ENCODE measurements around the gene BZW2. TPM values are rescaled to one million over a fixed set of nuclear protein-coding genes. Genes with fewer than 3 reads are reported as not detected.
"Not testable (repeated sequence)": the region's sequence is repeated elsewhere in the genome, so short reads cannot be mapped to it uniquely, and the experiment has no call there.

The BZW2 gene
- total RNA-seq, 2 experiments from 2014 or later: 158 to 162 TPM

DNA sequence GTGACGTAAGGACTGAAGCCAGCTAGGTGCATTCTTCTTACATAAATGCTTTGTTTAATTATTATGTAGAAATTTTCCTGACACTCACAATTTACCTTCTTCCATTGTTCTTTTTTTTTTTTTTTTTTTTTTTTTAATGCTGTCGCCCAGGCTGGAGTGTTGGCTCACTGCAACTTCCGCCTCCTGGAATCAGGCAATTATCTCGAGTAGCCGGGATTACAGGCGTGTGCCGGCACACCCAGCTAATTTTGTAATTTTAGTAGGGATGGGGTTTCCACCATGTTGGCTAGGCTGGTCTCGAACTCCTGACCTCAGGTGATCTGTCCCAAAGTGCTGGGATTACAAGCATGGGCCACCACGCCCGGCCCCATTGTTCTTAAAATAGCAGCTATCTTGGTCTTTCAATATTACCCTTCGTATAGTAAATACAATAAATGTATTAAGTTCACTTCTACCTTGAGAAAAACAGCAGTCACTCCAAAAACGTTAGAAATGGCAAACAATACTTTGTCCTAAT is 32.1 kb downstream of the BZW2 start:
- no peak overlapping the region for H3K27ac Mint-ChIP-seq
- H3K4me1 Mint-ChIP-seq: peaks cover 4% of the 10 kb centered on the region
- H3K9me3 Mint-ChIP-seq: no peaks in the 10 kb centered on the region
- peaks cover 50% of the 10 kb centered on the region for H3K36me3 Mint-ChIP-seq
- no peaks in the 10 kb centered on the region for H3K27me3 Mint-ChIP-seq
- no peak for DNase-seq
- H3K4me3 Mint-ChIP-seq: no peak overlapping the region

GRCh38 chr7:16678645-16679566 is 32.9 kb downstream of the BZW2 start:
- H3K4me3 Mint-ChIP-seq, H3K9me3 Mint-ChIP-seq, H3K27me3 Mint-ChIP-seq, DNase-seq, H3K27ac Mint-ChIP-seq, H3K4me1 Mint-ChIP-seq: not testable (repeated sequence)
- peaks cover 50% of the 10 kb centered on the region for H3K36me3 Mint-ChIP-seq

- H3K27me3 Mint-ChIP-seq: no peaks in the 10 kb centered on the region
- H3K36me3 Mint-ChIP-seq: peaks cover 51% of the 10 kb centered on the region
- H3K4me1 Mint-ChIP-seq: peaks cover 23% of the 10 kb centered on the region
- no peaks in the 10 kb centered on the region for H3K9me3 Mint-ChIP-seq
- no peak overlapping the region for H3K4me3 Mint-ChIP-seq
- H3K27ac Mint-ChIP-seq: peak overlapping the region; percentile 79
- DNase-seq: peak; percentile 2
These were observed 39.0 kb downstream of the BZW2 start for GRCh38 chr7:16684935-16685334.

GRCh38 chr7:16685535-16685934 is 39.6 kb downstream of the BZW2 start:
- DNase-seq: no peak
- Mint-ChIP-seq H3K27ac (peak overlapping the region; percentile 79), H3K36me3 (peaks cover 45% of the 10 kb centered on the region), H3K9me3 (no peaks in the 10 kb centered on the region), H3K4me1 (peaks cover 23% of the 10 kb centered on the region), H3K4me3 (no peak overlapping the region), H3K27me3 (no peaks in the 10 kb centered on the region)

GRCh38 chr7:16688249-16688648 is 42.3 kb downstream of the BZW2 start:
- Mint-ChIP-seq H3K27me3 (no peaks in the 10 kb centered on the region), H3K4me3 (no peak overlapping the region), H3K9me3 (no peaks in the 10 kb centered on the region), H3K27ac (no peak overlapping the region), H3K36me3 (peaks cover 44% of the 10 kb centered on the region), H3K4me1 (peaks cover 21% of the 10 kb centered on the region)
- DNase-seq: no peak

DNA sequence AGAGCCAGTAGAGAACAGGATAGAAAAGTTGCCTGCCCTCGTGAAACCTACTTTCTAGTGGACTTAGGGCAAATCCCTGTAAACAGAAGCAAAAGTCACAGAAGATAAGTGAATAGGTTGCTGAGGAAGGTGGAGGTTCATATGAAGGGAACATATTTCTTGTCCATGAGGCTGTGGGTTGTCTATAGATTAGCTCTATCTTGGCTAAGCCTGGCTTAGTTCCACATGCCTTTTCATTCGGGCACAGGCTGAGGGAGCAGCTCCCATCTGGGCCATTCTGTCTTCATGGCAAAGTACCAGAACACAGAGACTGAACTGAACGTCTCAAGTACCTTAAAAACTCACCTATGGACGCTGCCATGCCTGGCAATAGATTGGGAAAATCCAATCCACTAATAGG is 45.3 kb downstream of the BZW2 start:
- DNase-seq: no peak
- Mint-ChIP-seq H3K27me3 (no peaks in the 10 kb centered on the region), H3K4me1 (peaks cover 8% of the 10 kb centered on the region), H3K4me3 (no peak overlapping the region), H3K9me3 (no peaks in the 10 kb centered on the region), H3K27ac (no peak overlapping the region), H3K36me3 (peaks cover 36% of the 10 kb centered on the region)

DNA sequence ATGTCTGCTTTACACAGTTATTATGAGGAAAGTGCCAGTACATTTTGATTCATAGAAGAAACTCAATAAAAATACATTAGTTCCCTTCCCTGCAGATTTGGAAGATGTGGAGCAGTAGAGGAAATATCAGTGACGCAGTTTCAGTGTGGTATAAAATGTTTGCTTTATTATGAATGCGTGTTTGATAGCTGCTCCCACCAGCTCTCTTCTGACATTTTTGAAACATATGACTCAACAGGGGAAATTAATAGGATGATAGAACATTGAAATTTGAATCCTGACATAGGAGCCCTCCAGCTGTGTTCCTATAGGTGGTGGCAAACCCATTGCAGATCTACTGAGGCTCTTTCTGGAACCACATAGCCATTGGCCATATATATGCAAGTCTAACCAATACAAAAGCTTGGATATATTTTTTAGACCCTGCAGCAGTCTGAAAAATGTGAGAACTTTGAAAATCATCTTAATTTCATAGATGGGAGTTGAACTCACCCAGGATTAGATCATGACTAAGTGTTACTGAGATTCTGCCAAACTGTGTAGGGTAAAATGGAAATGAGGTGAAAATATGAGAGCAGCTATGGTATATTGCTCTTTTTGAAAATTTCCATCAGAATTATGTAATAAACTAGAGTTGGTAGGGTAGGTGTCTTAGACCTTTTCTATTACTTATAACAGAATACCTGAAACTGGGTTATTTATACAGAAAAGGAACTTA is 47.8 kb downstream of the BZW2 start:
- peaks cover 8% of the 10 kb centered on the region for H3K4me1 Mint-ChIP-seq
- no peak overlapping the region for H3K27ac Mint-ChIP-seq
- H3K27me3 Mint-ChIP-seq: no peaks in the 10 kb centered on the region
- DNase-seq: no peak
- H3K36me3 Mint-ChIP-seq: peaks cover 48% of the 10 kb centered on the region
- H3K9me3 Mint-ChIP-seq: no peaks in the 10 kb centered on the region
- no peak overlapping the region for H3K4me3 Mint-ChIP-seq

GRCh38 chr7:16694806-16695205 is 48.8 kb downstream of the BZW2 start:
- Mint-ChIP-seq H3K9me3 (no peaks in the 10 kb centered on the region), H3K27me3 (no peaks in the 10 kb centered on the region), H3K4me1 (peaks cover 8% of the 10 kb centered on the region), H3K36me3 (peaks cover 55% of the 10 kb centered on the region), H3K27ac (no peak overlapping the region), H3K4me3 (no peak overlapping the region)
- no peak for DNase-seq

DNA sequence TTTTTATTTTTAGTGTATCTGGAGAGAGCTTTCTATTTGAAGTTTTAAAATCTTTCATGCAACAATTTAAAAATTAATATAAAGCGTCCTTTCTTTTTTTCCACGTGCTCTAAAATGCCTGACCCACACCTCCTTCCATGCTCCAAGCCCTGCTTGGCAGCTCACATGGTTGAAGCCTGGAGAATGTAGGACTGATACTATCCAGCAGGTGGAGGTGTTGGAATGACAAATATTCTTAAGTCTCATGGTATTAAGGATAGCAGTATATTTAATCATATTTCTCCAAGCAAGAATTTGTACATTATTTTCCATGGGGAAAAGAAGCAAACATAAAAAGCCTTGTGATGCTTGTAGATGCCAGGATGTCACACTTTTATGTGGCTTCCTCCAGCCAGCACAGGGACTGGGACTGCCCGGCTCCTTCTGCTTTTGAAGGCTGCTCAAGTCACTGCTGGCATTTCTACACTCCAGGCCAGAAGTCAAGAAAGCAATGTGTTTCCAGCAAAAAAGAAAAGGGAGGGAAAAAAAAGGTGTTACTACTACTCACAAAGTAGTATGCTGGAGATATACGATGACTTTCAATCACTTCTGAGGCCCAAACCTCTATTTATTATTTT is 49.7 kb downstream of the BZW2 start:
- no peak overlapping the region for H3K4me3 Mint-ChIP-seq
- H3K9me3 Mint-ChIP-seq: no peaks in the 10 kb centered on the region
- DNase-seq: no peak
- H3K27ac Mint-ChIP-seq: no peak overlapping the region
- H3K27me3 Mint-ChIP-seq: no peaks in the 10 kb centered on the region
- H3K36me3 Mint-ChIP-seq: peaks cover 58% of the 10 kb centered on the region
- H3K4me1 Mint-ChIP-seq: peaks cover 8% of the 10 kb centered on the region

DNA sequence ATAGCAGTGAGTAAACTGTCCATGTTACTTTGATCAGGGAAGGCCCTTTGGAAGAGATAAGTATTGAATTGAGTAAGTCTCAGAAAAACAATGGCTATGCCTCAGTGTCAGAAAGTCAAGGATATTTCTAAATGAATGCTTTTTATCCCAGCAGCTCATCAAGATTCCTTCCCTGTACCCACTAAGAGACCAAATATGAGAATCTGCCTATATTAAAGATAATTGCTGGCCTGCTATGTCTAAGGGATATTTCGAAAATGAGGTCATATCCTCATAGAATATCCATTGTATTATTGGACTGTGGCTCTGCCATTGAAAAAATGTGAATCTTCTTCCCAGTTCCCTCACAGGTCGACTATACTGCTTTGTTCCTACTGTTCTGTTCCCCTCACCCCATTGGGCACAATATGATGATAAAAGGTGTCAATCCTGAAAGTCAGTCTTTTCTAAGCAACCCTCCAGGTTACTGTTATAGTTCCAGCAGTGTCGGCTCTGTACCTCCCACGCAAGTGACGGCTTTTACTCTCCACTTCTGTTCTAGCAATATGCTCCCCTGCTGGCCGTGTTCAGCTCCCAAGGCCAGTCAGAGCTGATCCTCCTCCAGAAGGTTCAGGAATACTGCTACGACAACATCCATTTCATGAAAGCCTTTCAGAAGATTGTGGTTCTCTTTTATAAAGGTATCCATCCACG is 51.7 kb downstream of the BZW2 start:
- Mint-ChIP-seq H3K36me3 (peaks cover 52% of the 10 kb centered on the region), H3K27ac (no peak overlapping the region), H3K4me1 (peaks cover 7% of the 10 kb centered on the region), H3K4me3 (no peak overlapping the region), H3K9me3 (no peaks in the 10 kb centered on the region), H3K27me3 (no peaks in the 10 kb centered on the region)
- DNase-seq: no peak

GRCh38 chr7:16698200-16698905 is 52.4 kb downstream of the BZW2 start:
- H3K36me3 Mint-ChIP-seq: peaks cover 49% of the 10 kb centered on the region
- H3K4me1 Mint-ChIP-seq: peaks cover 4% of the 10 kb centered on the region
- H3K27ac Mint-ChIP-seq: no peak overlapping the region
- no peak for DNase-seq
- H3K9me3 Mint-ChIP-seq: no peaks in the 10 kb centered on the region
- H3K27me3 Mint-ChIP-seq: no peaks in the 10 kb centered on the region
- H3K4me3 Mint-ChIP-seq: no peak overlapping the region

- no peak overlapping the region for H3K27ac Mint-ChIP-seq
- no peak for DNase-seq
- peaks cover 2% of the 10 kb centered on the region for H3K9me3 Mint-ChIP-seq
- H3K27me3 Mint-ChIP-seq: no peaks in the 10 kb centered on the region
- H3K4me3 Mint-ChIP-seq: no peak overlapping the region
- peaks cover 54% of the 10 kb centered on the region for H3K36me3 Mint-ChIP-seq
- H3K4me1 Mint-ChIP-seq: peaks cover 3% of the 10 kb centered on the region
These were observed 56.5 kb downstream of the BZW2 start for GRCh38 chr7:16702441-16702840.

DNA sequence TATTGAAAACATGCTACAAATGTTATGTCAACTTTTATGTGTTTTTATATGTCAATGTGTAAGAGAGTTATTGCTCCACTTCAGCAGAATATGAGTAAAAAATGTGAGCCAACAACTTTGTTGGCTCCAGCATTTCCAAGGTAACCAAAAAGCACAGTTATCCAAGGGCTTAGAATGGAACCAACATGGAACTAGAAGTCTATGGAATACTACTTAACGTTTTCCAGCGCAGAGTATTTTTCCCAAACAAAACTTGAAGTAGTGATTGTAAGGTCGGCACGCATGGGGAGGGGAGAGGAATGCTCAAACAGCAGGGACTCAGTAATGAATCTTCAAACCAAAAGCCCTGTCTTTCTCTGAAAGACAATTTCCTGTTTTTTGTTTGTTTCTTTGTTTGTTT is 62.5 kb downstream of the BZW2 start:
- no peak for DNase-seq
- H3K9me3 Mint-ChIP-seq: peaks cover 5% of the 10 kb centered on the region

GRCh38 chr7:16708980-16709379 is 63.0 kb downstream of the BZW2 start:
- H3K9me3 Mint-ChIP-seq: peaks cover 5% of the 10 kb centered on the region
- peaks cover 54% of the 10 kb centered on the region for H3K36me3 Mint-ChIP-seq
- no peak overlapping the region for H3K27ac Mint-ChIP-seq
- H3K4me3 Mint-ChIP-seq: no peak overlapping the region
- no peaks in the 10 kb centered on the region for H3K27me3 Mint-ChIP-seq
- peaks cover 18% of the 10 kb centered on the region for H3K4me1 Mint-ChIP-seq
- DNase-seq: no peak

More for the DNA sequence above, 62.5 kb downstream of the BZW2 start:
- peaks cover 57% of the 10 kb centered on the region for H3K36me3 Mint-ChIP-seq
- no peak overlapping the region for H3K4me3 Mint-ChIP-seq
- peaks cover 18% of the 10 kb centered on the region for H3K4me1 Mint-ChIP-seq
- no peaks in the 10 kb centered on the region for H3K27me3 Mint-ChIP-seq
- H3K27ac Mint-ChIP-seq: peak overlapping the region; percentile 62

All from activated naive CD8-positive, alpha-beta T cell treated with anti-CD3 and anti-CD28 coated beads for 36 hours (primary cell).